Mucosa of stomach (tissue), 1 donor: Measurements from ENCODE around the gene KLF6.

Source experiments
- H3K27me3 ChIP-seq: one replicate; pipeline ENCODE4 v1.7.0; 2013; ENCODE audit warnings: mild to moderate bottlenecking, low read length; ENCODE audit not compliant: control insufficient read depth, insufficient read depth
- H3K36me3 ChIP-seq: one replicate; pipeline ENCODE4 v1.7.0; 2013; ENCODE audit warnings: low read length; ENCODE audit not compliant: control insufficient read depth, insufficient read depth
- H3K4me1 ChIP-seq: one replicate; pipeline ENCODE4 v1.7.0; 2013; ENCODE audit warnings: mild to moderate bottlenecking, low read length; ENCODE audit not compliant: control insufficient read depth, insufficient read depth
- H3K4me3 ChIP-seq: one replicate; pipeline ENCODE4 v1.7.0; 2013; ENCODE audit warnings: low read length
- H3K9ac ChIP-seq: one replicate; pipeline ENCODE4 v1.7.0; 2013; ENCODE audit warnings: mild to moderate bottlenecking, low read length, moderate library complexity
- H3K9me3 ChIP-seq: one replicate; pipeline ENCODE4 v1.7.0; 2013; ENCODE audit warnings: mild to moderate bottlenecking, low read length, moderate library complexity; ENCODE audit not compliant: control insufficient read depth
- donor health status: Pancreatic carcinoma.

The KLF6 gene

DNA sequence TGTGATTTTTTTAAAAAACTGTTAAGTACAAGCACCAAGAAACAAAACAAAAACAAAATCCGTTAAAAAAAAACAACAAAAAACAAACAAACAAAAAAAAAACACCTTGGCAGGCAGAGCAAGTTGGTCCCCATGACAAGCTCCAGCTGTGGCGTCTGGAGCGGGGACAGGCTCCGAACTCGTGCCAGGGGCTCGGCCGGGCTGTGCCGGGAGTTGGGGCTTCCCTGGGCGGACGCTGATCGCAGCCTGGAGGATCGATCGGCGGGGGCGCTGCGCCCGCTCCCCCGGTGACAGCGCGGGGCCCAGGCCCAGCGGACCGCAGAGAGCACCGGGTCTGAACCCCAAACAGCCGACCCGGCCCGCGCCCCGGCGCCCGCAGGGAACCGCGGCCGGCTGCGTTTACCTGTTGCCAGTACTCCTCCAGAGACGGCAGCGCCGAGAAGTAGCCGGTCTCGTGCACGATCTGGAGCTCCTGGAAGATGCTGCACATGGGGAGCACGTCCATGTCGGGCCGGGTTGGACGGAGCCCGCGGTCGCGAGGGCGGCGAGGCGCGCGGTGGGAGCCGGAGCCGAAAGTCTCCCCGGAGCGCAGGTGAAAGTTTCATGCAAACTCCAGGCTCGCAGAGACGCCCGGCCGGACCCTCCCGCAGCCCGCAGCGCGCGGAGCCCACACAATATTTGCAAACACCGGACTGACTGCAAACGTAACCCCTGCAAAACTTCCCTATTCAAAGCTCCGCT lies at the start of gene KLF6:
Gene KLF6 (minus strand): TSS at position 700 of the 741 bp plus-strand sequence. CDS start 195 bp downstream, at position 505.
- no peaks in the 10 kb centered on the region for H3K9me3 ChIP-seq
- H3K4me1 ChIP-seq: peaks cover 28% of the 10 kb centered on the region

DNA sequence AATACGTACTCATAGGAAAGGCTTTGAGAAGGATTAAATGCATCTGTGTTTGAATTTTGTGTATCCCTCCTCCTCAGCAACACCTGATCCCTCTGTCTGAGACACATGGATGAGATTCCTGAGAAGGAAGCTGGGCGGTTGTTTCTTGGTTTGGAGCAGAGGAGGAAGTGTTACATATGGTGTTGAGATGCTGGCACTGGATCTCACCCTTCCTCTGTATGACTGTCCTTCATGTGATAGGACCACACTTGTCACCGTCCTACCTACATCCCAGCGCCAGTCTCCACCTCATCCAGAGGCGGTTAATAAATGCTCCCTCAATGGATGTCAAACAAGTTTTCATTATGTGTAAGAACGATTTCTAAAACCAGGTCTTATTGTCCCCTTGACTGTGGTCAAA lies 49.4 kb upstream of the KLF6 start:
- Histone ChIP-seq H3K4me1 (peaks cover 26% of the 10 kb centered on the region), H3K36me3 (no peaks in the 10 kb centered on the region), H3K9me3 (no peaks in the 10 kb centered on the region), H3K4me3 (no peak overlapping the region), H3K9ac (no peak overlapping the region), H3K27me3 (no peaks in the 10 kb centered on the region)

More for the DNA sequence above, at the start of gene KLF6:
- Histone ChIP-seq H3K27me3 (no peaks in the 10 kb centered on the region), H3K9ac (peak within 1 kb of the TSS; percentile 99), H3K36me3 (peaks cover 25% of the 10 kb centered on the region), H3K4me3 (peak within 1 kb of the TSS; percentile 78)

DNA sequence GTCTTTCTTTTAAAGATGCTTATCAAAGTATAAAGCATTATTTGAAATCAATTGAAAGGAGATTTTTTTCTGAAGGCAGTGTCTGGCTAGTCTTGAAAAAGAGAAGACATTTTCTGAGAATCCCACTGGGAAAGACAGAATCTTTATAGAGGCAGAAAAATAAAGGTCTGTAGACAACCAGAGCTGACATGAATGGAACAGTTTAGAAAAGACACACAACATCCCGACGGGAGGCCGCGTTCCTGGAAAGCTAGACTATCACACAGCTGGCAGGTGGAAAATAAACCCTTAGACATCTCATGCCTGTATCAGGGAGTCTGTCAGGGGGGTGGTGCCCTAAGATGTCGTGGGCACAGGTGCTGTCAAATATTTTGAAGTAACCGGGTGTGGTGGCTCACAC lies 48.0 kb upstream of the KLF6 start:
- H3K36me3 ChIP-seq: no peaks in the 10 kb centered on the region
- H3K4me3 ChIP-seq: no peak overlapping the region
- H3K27me3 ChIP-seq: no peaks in the 10 kb centered on the region
- H3K4me1 ChIP-seq: peaks cover 31% of the 10 kb centered on the region
- H3K9me3 ChIP-seq: no peaks in the 10 kb centered on the region
- H3K9ac ChIP-seq: no peak overlapping the region

DNA sequence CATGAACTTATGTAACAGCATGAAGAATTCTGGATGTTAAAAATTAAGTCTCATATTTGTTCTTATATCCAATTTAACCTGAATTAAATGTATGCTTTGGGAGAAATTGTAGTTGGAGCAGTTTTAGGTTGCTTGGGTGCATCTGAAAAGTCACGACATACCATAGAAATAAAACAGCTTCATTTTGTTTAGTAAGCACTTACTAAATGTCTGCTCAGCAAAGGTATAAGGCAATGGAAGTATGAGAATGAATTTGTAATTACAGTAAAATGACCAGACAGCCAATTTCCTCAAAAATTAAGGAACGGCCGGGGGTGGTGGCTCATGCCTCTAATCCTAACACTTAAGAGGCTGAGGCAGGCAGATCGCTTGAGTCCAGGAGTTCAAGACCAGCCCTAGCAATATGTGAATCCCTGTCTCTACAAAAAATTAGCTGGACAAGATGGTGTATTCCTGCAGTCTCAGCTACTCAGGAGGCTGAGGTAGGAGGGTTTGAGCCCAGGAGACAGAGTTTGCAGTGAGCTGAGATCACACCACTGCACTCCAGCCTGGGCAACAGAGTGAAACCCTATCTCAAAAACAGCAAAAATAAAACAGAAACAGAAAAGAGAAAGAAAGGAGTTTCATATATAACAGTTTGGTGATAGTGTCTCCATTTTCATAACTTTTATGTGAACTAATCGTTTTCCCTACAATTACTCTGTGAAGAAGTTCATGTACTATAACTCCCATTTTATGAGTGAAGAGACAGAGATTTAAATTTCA lies 47.2 kb upstream of the KLF6 start:
- Histone ChIP-seq H3K9ac (no peak overlapping the region), H3K9me3 (no peaks in the 10 kb centered on the region), H3K36me3 (no peaks in the 10 kb centered on the region), H3K4me3 (no peak overlapping the region), H3K27me3 (no peaks in the 10 kb centered on the region), H3K4me1 (peaks cover 31% of the 10 kb centered on the region)

DNA sequence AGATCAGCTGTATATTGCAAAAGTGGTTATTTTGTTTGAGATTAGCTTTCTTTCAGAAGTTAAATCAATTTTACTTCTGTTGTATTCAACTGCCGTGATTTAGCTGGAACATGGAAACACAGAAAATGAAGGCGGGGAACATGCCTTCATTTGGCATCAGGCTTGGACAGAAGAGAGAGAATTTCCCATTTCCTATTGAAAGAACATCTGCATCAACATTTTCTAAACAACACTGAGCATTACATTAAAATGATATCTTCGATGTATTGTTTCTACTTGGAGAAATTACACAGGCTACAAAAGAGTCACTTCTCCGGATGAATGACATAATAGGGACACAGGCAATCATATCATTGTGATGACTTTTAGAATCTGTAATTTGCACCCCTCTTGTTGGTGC lies 46.6 kb upstream of the KLF6 start:
- peaks cover 32% of the 10 kb centered on the region for H3K4me1 ChIP-seq
- H3K9ac ChIP-seq: no peak overlapping the region
- no peaks in the 10 kb centered on the region for H3K27me3 ChIP-seq
- no peak overlapping the region for H3K4me3 ChIP-seq
- H3K36me3 ChIP-seq: no peaks in the 10 kb centered on the region
- no peaks in the 10 kb centered on the region for H3K9me3 ChIP-seq

DNA sequence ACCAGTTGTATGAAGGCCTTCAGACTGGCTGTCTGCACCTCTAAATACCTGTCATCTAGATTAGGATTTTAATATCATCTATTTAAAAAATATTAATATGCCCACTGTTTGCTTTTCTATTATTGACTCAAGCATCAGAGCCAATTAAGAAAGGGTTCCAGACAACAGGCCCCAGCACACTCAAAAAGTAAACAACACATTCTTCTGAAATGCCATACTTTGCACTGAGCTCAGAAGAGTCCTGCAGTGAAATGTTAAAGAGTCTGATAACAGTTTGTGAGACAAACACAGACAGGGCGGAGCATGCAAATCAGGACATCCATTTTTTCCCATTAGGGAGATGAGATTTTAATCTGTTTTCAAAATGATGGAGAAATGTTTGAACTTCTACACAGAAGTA lies 45.9 kb upstream of the KLF6 start:
- no peak overlapping the region for H3K4me3 ChIP-seq
- no peaks in the 10 kb centered on the region for H3K36me3 ChIP-seq
- H3K27me3 ChIP-seq: no peaks in the 10 kb centered on the region
- H3K9me3 ChIP-seq: no peaks in the 10 kb centered on the region
- H3K9ac ChIP-seq: no peak overlapping the region
- peaks cover 36% of the 10 kb centered on the region for H3K4me1 ChIP-seq

DNA sequence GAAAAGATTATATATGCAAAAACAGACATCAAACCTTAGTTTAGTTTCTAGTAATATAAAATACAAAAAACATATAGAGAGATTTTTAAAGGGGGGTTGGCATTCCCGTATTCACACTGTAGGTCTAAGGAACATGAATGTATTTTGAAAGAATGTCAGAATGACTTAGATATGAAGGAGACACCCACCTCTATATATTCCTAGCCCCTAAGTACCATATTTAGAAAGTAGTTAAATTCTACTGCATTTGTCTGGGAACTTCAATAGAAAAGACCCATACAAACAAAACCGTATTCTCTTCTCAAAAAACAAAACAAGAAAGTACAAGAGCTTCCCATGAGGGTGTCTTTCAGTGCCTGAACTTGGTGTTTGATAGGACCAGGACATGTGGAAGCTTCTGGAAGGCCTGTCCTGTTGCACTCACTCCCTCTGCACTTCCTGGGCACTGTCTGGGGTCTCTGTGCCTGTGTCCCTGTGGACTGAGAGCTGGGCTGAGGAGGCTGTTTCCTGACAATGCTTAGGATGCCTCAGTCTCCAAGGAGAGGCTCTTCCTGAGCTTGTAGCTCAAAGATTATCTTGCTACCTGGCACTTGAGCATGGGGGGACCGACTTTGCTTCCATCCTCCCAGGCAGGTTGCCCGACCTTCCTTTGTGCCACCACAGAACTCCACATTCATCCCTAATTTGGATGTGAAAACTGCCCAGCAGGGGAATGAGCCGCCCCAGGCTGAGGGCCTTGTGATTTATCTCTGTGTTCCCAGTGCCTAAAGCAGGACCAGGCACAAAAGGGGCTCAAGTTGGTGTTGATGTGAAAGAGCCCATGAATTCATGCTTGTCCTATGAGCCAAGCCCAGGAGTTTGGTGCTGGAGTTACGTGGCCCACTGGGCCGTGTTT lies 44.4 kb upstream of the KLF6 start:
- Histone ChIP-seq H3K4me3 (no peak overlapping the region), H3K9me3 (no peaks in the 10 kb centered on the region), H3K36me3 (no peaks in the 10 kb centered on the region), H3K4me1 (peaks cover 40% of the 10 kb centered on the region), H3K27me3 (no peaks in the 10 kb centered on the region), H3K9ac (peak overlapping the region; percentile 27)

DNA sequence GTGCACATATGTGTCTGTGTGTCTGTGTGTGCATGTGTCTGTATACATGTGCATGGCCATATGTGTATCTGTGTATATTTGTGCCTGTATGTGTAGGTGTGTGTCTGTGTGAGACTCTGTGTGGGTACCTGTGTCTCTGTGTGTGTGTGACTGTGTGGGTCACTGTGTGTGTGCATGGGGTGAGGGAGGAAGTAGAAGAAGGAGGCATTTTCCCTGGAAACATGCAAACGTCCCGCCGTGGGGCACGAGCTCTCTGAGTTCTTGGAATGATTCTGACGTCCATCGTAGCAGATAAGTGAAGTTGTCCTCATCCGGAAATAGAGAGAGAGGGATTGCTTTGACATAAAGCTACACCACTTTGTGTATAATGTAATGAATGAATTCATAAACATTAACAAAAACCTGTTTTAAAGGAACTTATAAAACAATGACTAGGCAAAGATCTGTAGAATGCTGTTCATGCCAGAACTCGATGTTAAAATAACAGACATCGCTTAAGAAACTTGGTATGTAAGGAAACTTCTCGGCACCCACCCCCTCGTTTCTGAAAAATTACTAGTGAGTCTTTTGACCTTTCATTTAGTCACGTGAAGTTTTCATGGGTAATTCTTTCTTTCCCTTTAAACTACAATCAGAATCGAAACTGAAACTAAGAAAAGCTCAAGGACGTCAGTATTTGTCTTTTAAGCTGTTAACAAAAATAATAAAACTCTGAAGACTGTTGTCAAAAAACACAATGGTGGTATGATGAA lies 43.6 kb upstream of the KLF6 start:
- H3K36me3 ChIP-seq: no peaks in the 10 kb centered on the region
- peaks cover 40% of the 10 kb centered on the region for H3K4me1 ChIP-seq
- no peak overlapping the region for H3K4me3 ChIP-seq
- no peaks in the 10 kb centered on the region for H3K9me3 ChIP-seq
- H3K9ac ChIP-seq: peak overlapping the region; percentile 11
- H3K27me3 ChIP-seq: no peaks in the 10 kb centered on the region

DNA sequence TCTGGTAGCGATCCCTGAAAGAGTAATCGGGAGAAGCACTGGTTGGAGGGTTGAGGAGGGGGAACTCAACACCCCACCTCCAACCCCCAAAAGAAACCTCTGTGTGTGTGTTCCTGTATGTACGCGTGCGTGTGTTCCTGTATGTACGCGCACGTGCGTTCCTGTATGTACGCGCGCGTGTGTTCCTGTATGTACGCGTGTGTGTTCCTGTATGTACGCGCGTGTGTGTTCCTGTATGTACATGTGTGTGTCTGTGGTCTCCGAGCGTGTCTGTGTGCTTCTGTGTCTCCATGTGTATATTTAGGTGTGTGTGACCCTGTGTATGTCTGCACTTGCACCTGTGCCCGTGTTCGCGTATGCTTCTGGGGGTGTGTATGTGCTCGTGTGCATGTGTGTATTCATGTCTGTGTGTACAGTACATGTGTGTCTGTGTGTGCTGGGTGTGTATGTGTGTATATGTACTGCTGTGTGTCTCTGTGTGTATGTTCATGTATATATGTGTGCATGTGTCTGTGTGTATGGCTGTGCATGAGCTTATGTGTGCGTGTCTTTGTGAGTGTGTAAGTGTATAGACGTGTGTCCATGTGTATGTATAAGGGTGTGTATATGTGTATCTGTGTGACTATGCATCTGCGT lies 42.9 kb upstream of the KLF6 start:
- Histone ChIP-seq H3K9ac (no peak overlapping the region), H3K4me3 (no peak overlapping the region)

DNA sequence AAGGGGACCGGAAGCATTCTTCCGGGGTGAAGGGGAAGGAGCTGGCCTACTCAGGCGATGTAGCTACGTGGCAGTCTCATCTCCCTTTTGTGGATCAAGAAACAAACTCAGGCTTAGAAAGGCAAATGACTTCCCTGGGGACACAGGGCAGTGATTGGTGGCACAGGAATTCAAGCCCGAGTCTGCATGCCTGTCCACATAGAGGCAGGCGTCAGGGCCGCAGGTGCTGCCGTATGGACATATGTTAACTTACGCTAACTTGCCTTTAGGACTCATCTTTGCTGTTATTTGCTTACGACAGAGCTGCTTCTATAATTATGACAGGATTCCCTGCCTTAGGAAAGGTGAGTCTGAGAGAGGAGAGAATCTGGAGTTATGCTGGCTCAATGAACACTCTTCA lies 42.3 kb upstream of the KLF6 start:
- Histone ChIP-seq H3K9me3 (no peaks in the 10 kb centered on the region), H3K9ac (no peak overlapping the region), H3K27me3 (no peaks in the 10 kb centered on the region), H3K4me3 (no peak overlapping the region), H3K4me1 (peaks cover 40% of the 10 kb centered on the region), H3K36me3 (no peaks in the 10 kb centered on the region)

More for the DNA sequence above, 42.9 kb upstream of the KLF6 start:
- Histone ChIP-seq H3K4me1 (peaks cover 40% of the 10 kb centered on the region), H3K27me3 (no peaks in the 10 kb centered on the region), H3K9me3 (no peaks in the 10 kb centered on the region), H3K36me3 (no peaks in the 10 kb centered on the region)

DNA sequence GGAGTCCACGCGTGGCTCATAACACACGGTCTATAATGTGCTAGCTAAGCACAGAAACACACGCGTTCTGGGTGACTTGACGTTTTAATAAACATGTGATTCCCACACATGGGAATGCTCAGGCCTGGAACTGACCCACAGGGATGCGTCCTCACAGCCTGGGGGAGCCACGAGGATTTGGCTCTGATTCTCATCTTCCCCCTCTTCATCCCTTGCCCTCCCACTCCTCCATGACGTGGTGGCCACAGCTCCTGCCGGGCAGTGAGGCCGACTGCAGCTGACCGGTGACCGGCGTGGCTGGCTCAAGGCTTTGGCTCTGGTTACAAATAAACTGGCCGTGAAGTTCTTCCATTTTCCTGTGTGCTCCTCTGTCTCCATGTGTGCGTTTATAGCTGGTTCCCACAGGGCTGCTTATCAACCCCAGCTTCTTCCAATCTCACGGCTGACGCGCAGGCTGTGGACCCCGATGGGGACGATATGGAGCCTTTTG lies 40.9 kb upstream of the KLF6 start:
- no peaks in the 10 kb centered on the region for H3K27me3 ChIP-seq
- no peak overlapping the region for H3K4me3 ChIP-seq
- H3K36me3 ChIP-seq: no peaks in the 10 kb centered on the region
- H3K4me1 ChIP-seq: peaks cover 35% of the 10 kb centered on the region
- peak overlapping the region; percentile 11 for H3K9ac ChIP-seq
- H3K9me3 ChIP-seq: no peaks in the 10 kb centered on the region
